Neural cell (in vitro differentiated cells): ENCODE data around the gene PHOX2A. TPM values are rescaled to one million over a fixed set of nuclear protein-coding genes. Genes with fewer than 3 reads are reported as not detected.

Source experiments
- H2AFZ ChIP-seq: fragments of 200-600, 300-800 bp; sonication (generic), shearing (Covaris generic); 2 replicates; pipeline ENCODE4 v1.6.0; 2014; ENCODE audit warnings: low read depth, mild to moderate bottlenecking, antibody characterized with exemption, low read length, moderate library complexity
- H3F3A ChIP-seq: fragments of 200-600 bp; shearing (Covaris generic); 2 replicates; pipeline ENCODE4 v1.6.1; 2016; ENCODE audit warnings: mild to moderate bottlenecking, moderate library complexity, mixed read lengths, antibody characterized with exemption, low read length; ENCODE audit not compliant: insufficient read depth, poor library complexity, severe bottlenecking
- H3K27ac ChIP-seq: fragments of 200-600, 300-800 bp; sonication (generic), shearing (Covaris generic); 2 replicates; pipeline ENCODE4 v1.5.1; 2014; ENCODE audit warnings: mild to moderate bottlenecking, low read length, moderate library complexity
- H3K27me3 ChIP-seq: fragments of 300-800, 200-600 bp; sonication (generic), shearing (Covaris generic); 2 replicates; pipeline ENCODE4 v1.6.0; 2014; ENCODE audit warnings: mild to moderate bottlenecking, low read depth, low read length, moderate library complexity; ENCODE audit not compliant: insufficient read depth
- H3K36me3 ChIP-seq: fragments of 300-800, 200-600 bp; sonication (generic), shearing (Covaris generic); 2 replicates; pipeline ENCODE4 v1.5.1; 2014; ENCODE audit warnings: mild to moderate bottlenecking, antibody characterized with exemption, low read length, moderate library complexity; ENCODE audit not compliant: insufficient read depth
- H3K4me2 ChIP-seq: fragments of 300-800, 200-600 bp; sonication (generic), shearing (Covaris generic); 2 replicates; pipeline ENCODE4 v1.6.0; 2014; ENCODE audit warnings: mild to moderate bottlenecking, low read length
- H3K4me3 ChIP-seq: fragments of 300-800, 200-600 bp; sonication (generic), shearing (Covaris generic); 2 replicates; pipeline ENCODE4 v1.5.1; 2014; ENCODE audit warnings: mild to moderate bottlenecking, low read length, moderate library complexity
- H3K79me2 ChIP-seq: fragments of 200-600 bp; shearing (Covaris generic); replicated peaks from 2 replicates; pipeline ENCODE4 v1.6.0; 2014; ENCODE audit warnings: mild to moderate bottlenecking, low read length, moderate library complexity; ENCODE audit not compliant: insufficient read depth
- H3K9ac ChIP-seq: fragments of 300-800, 200-600 bp; sonication (generic), shearing (Covaris generic); 2 replicates; pipeline ENCODE4 v1.6.1; 2016; ENCODE audit warnings: mild to moderate bottlenecking, low read length, mixed read lengths
- H3K9me2 ChIP-seq: fragments of 200-600 bp; shearing (Covaris generic); 2 replicates; pipeline ENCODE4 v1.6.1; 2016; ENCODE audit warnings: mild to moderate bottlenecking, low read length, mixed read lengths; ENCODE audit not compliant: insufficient read depth
- H3K9me3 ChIP-seq: fragments of 200-600, 300-800 bp; sonication (generic), shearing (Covaris generic); 2 replicates; pipeline ENCODE4 v1.6.1; 2016; ENCODE audit warnings: mild to moderate bottlenecking, mixed run types, low read length, moderate library complexity, mixed read lengths
- H4K20me1 ChIP-seq: fragments of 200-600 bp; shearing (Covaris generic); 2 replicates; pipeline ENCODE4 v1.6.1; 2016; ENCODE audit warnings: mild to moderate bottlenecking, mixed run types; ENCODE audit not compliant: insufficient read depth
- EP300 ChIP-seq: fragments of 450-650 bp; conservative IDR thresholded peaks from 2 replicates; pipeline ENCODE4 v1.6.1; 2014; ENCODE audit warnings: antibody characterized with exemption, mild to moderate bottlenecking, moderate library complexity; ENCODE audit not compliant: poor library complexity, severe bottlenecking
- EZH2 ChIP-seq: fragments of 200-600, 300-800 bp; shearing (Covaris generic), sonication (generic); IDR thresholded peaks from 2 replicates; pipeline ENCODE4 v1.6.1; 2014; ENCODE audit warnings: antibody characterized with exemption, low read length, borderline replicate concordance, mild to moderate bottlenecking; ENCODE audit not compliant: insufficient read depth, poor library complexity, severe bottlenecking
- MXI1 ChIP-seq: fragments of 450-650 bp; conservative IDR thresholded peaks from 2 replicates; pipeline ENCODE4 v1.6.1; 2014; ENCODE audit warnings: antibody characterized with exemption, mild to moderate bottlenecking; ENCODE audit not compliant: poor library complexity, severe bottlenecking
- POLR2AphosphoS5 ChIP-seq: IDR thresholded peaks from 2 replicates; pipeline ENCODE4 v1.6.1; 2012
- RAD21 ChIP-seq: fragments of 450-650 bp; conservative IDR thresholded peaks from 2 replicates; pipeline ENCODE4 v1.6.1; 2014; ENCODE audit warnings: antibody characterized with exemption, mild to moderate bottlenecking, moderate library complexity
- SMC3 ChIP-seq: fragments of 450-650 bp; conservative IDR thresholded peaks from 2 replicates; pipeline ENCODE4 v1.6.1; 2014; ENCODE audit warnings: antibody characterized with exemption, mild to moderate bottlenecking, moderate library complexity; ENCODE audit not compliant: poor library complexity
- TAF1 ChIP-seq: IDR thresholded peaks from 2 replicates; pipeline ENCODE4 v1.6.1; 2012; ENCODE audit warnings: low read depth
- polyA plus RNA-seq: library from polyadenylated mRNA; depleted of rRNA; stranded (reverse); fragments of >200 nt; gene quantifications from 2 replicates; pipeline ENCODE4 v1.2.3, GENCODE V29; 2014
- TF ChIP-seq, protein P1 (sequence below): IDR thresholded peaks from 2 replicates; pipeline ENCODE4 v1.6.1; 2012; ENCODE audit warnings: borderline replicate concordance
- TF ChIP-seq, protein P2 (sequence below): fragments of 450-650 bp; IDR thresholded peaks from 2 replicates; pipeline ENCODE4 v1.5.1; 2014; ENCODE audit warnings: antibody characterized with exemption, mild to moderate bottlenecking, moderate library complexity; ENCODE audit not compliant: poor library complexity, severe bottlenecking

PHOX2A gene
- polyA plus RNA-seq, 1 donor from 2014 or later = not detected

DNA sequence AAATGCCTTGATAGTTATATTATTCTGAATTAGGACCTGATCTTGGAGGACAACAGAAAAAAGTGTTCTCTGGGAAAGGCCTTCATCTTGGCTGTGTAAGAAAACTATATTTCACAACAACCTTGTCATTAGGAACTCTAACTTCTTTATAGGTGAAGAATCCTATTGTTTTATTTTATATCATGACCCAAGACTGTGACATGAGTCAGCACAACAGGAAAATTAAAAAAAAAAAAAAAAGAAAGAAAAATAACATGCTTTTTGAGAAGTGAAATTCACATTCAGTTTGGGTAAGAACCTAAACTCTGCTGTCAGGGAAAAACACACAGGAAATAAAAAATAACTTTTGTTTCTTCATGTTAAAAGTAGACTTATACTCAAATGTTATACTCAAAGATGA, 39.1 kb downstream of the PHOX2A start:
- no peak for TF ChIP-seq EP300
- no peak for TF ChIP-seq RAD21
- no peak for TF ChIP-seq EZH2
- TF ChIP-seq, protein P1, sequence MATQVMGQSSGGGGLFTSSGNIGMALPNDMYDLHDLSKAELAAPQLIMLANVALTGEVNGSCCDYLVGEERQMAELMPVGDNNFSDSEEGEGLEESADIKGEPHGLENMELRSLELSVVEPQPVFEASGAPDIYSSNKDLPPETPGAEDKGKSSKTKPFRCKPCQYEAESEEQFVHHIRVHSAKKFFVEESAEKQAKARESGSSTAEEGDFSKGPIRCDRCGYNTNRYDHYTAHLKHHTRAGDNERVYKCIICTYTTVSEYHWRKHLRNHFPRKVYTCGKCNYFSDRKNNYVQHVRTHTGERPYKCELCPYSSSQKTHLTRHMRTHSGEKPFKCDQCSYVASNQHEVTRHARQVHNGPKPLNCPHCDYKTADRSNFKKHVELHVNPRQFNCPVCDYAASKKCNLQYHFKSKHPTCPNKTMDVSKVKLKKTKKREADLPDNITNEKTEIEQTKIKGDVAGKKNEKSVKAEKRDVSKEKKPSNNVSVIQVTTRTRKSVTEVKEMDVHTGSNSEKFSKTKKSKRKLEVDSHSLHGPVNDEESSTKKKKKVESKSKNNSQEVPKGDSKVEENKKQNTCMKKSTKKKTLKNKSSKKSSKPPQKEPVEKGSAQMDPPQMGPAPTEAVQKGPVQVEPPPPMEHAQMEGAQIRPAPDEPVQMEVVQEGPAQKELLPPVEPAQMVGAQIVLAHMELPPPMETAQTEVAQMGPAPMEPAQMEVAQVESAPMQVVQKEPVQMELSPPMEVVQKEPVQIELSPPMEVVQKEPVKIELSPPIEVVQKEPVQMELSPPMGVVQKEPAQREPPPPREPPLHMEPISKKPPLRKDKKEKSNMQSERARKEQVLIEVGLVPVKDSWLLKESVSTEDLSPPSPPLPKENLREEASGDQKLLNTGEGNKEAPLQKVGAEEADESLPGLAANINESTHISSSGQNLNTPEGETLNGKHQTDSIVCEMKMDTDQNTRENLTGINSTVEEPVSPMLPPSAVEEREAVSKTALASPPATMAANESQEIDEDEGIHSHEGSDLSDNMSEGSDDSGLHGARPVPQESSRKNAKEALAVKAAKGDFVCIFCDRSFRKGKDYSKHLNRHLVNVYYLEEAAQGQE = no peak
- TF ChIP-seq SMC3 = no peak
- no peak for TF ChIP-seq TAF1
- TF ChIP-seq POLR2AphosphoS5 = no peak
- TF ChIP-seq, protein P2, sequence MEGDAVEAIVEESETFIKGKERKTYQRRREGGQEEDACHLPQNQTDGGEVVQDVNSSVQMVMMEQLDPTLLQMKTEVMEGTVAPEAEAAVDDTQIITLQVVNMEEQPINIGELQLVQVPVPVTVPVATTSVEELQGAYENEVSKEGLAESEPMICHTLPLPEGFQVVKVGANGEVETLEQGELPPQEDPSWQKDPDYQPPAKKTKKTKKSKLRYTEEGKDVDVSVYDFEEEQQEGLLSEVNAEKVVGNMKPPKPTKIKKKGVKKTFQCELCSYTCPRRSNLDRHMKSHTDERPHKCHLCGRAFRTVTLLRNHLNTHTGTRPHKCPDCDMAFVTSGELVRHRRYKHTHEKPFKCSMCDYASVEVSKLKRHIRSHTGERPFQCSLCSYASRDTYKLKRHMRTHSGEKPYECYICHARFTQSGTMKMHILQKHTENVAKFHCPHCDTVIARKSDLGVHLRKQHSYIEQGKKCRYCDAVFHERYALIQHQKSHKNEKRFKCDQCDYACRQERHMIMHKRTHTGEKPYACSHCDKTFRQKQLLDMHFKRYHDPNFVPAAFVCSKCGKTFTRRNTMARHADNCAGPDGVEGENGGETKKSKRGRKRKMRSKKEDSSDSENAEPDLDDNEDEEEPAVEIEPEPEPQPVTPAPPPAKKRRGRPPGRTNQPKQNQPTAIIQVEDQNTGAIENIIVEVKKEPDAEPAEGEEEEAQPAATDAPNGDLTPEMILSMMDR = no peak
- Histone ChIP-seq H3K4me3 (no peak overlapping the region), H3K9ac (no peak overlapping the region), H3K9me2 (no peaks in the 10 kb centered on the region), H3K4me2 (no peak overlapping the region), H3F3A (no peaks in the 10 kb centered on the region), H3K27ac (no peak overlapping the region), H3K79me2 (no peaks in the 10 kb centered on the region), H4K20me1 (no peaks in the 10 kb centered on the region), H3K9me3 (peaks cover 3% of the 10 kb centered on the region), H3K27me3 (no peaks in the 10 kb centered on the region), H2AFZ (no peak overlapping the region), H3K36me3 (no peaks in the 10 kb centered on the region)

DNA sequence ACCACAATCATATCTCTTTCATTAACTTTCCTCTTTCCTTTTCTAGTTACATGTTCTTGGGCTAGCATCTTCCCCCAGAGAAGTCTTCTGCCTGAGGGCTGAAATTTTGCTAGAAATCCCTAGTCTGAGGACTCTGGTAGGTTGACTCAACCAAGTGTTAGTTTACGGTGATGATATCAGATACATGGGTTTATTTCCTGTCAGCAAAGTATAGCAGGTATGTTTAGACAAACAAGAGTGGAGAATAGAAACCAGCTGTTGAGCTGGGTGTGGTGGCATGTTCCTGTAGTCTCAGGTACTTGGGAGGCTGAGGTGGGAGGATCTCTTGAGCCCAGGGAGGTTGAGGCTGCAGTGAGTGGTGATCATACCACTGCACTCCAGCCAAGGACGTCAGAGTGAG, 40.8 kb downstream of the PHOX2A start:
- Histone ChIP-seq H3K79me2 (no peaks in the 10 kb centered on the region), H3K27me3 (no peaks in the 10 kb centered on the region)

More for the DNA sequence above, 40.8 kb downstream of the PHOX2A start:
- TF ChIP-seq MXI1 = no peak
- TF ChIP-seq EP300 = no peak
- TF ChIP-seq RAD21 = no peak
- no peak for TF ChIP-seq EZH2
- TF ChIP-seq TAF1 = no peak
- TF ChIP-seq, protein P1 = no peak
- no peak for TF ChIP-seq POLR2AphosphoS5
- TF ChIP-seq SMC3 = no peak
- TF ChIP-seq, protein P2 = no peak
- Histone ChIP-seq H3K27ac (no peak overlapping the region), H3K4me2 (no peak overlapping the region), H3K9me3 (no peaks in the 10 kb centered on the region), H3K36me3 (no peaks in the 10 kb centered on the region), H3K9ac (no peak overlapping the region), H3F3A (no peaks in the 10 kb centered on the region), H3K4me3 (no peak overlapping the region), H2AFZ (no peak overlapping the region), H3K9me2 (no peaks in the 10 kb centered on the region), H4K20me1 (no peaks in the 10 kb centered on the region)
